GM06990 (cell line): ENCODE results near the gene RBM38.

Experiments
- DNase-seq: peaks from one replicate; pipeline ENCODE4 v3.0.0-alpha.2; 2011; ENCODE audit not compliant: insufficient read length; ENCODE audit errors: extremely low read depth
- H3K27me3 ChIP-seq: replicated peaks from 2 replicates; pipeline ENCODE4 v1.6.0; 2011; ENCODE audit warnings: low read length; ENCODE audit not compliant: control insufficient read depth, insufficient read depth
- H3K36me3 ChIP-seq: 2 replicates; pipeline ENCODE4 v1.5.1; 2011; ENCODE audit warnings: low read length; ENCODE audit not compliant: control insufficient read depth, insufficient read depth
- H3K4me3 ChIP-seq: replicated peaks from 2 replicates; pipeline ENCODE4 v1.5.1; 2011; ENCODE audit warnings: low read depth, mild to moderate bottlenecking, control low read depth, low read length
- CTCF ChIP-seq: IDR thresholded peaks from 2 replicates; pipeline ENCODE4 v1.5.1; 2011; ENCODE audit warnings: low read length, control low read depth, mild to moderate bottlenecking, inconsistent platforms; ENCODE audit not compliant: insufficient read depth, poor library complexity, severe bottlenecking

Gene RBM38

GRCh38 chr20:57374343-57374930 lies 16.8 kb upstream of the RBM38 start:
- no peak for TF ChIP-seq CTCF
- Histone ChIP-seq H3K4me3 (no peak overlapping the region), H3K36me3 (peaks cover 40% of the 10 kb centered on the region), H3K27me3 (no peaks in the 10 kb centered on the region)
- DNase-seq: no peak

GRCh38 chr20:57374931-57375651 lies 16.1 kb upstream of the RBM38 start:
- DNase-seq: no peak
- H3K4me3 ChIP-seq: no peak overlapping the region
- H3K36me3 ChIP-seq: peaks cover 34% of the 10 kb centered on the region

GRCh38 chr20:57375652-57376230 lies 15.5 kb upstream of the RBM38 start:
- peaks cover 34% of the 10 kb centered on the region for H3K36me3 ChIP-seq
- TF ChIP-seq CTCF: no peak
- H3K4me3 ChIP-seq: no peak overlapping the region
- DNase-seq: no peak
- H3K27me3 ChIP-seq: no peaks in the 10 kb centered on the region

More at GRCh38 chr20:57374931-57375651, 16.1 kb upstream of the RBM38 start:
- TF ChIP-seq CTCF: no peak
- H3K27me3 ChIP-seq: no peaks in the 10 kb centered on the region

- H3K27me3 ChIP-seq: no peaks in the 10 kb centered on the region
- no peak overlapping the region for H3K4me3 ChIP-seq
- DNase-seq: no peak
- H3K36me3 ChIP-seq: peaks cover 27% of the 10 kb centered on the region
- TF ChIP-seq CTCF: no peak
Observed at GRCh38 chr20:57377350-57377749, 13.8 kb upstream of the RBM38 start.

- H3K4me3 ChIP-seq: no peak overlapping the region
- peaks cover 26% of the 10 kb centered on the region for H3K36me3 ChIP-seq
- no peak for DNase-seq
- H3K27me3 ChIP-seq: no peaks in the 10 kb centered on the region
- no peak for TF ChIP-seq CTCF
Observed at GRCh38 chr20:57378107-57378506, 13.1 kb upstream of the RBM38 start.
